Stomach (tissue), 9 donors: Measurements from ENCODE around the gene CXCL14. TPM values are rescaled to one million over a fixed set of nuclear protein-coding genes. Genes with fewer than 3 reads are reported as not detected.

Experiments
- DNase-seq, 2 donors: peaks; one replicate each; pipeline versions ENCODE4 v3.0.0 to v3.0.0-alpha.2; 2013 to 2019
- H3K27ac ChIP-seq, 5 donors: fragments of 200-600 bp in 4 of 5; sonication (generic) in 4 of 5; one replicate each; pipeline ENCODE4 v1.5.1; 2013 to 2019; ENCODE audit warnings: mild to moderate bottlenecking in 1 of 5, moderate library complexity in 1 of 5
- H3K27me3 ChIP-seq, 3 donors: fragments of 200-600 bp; sonication (generic); one replicate each; pipeline ENCODE4 v1.5.1; 2017 to 2019; ENCODE audit warnings: mixed run types in 1 of 3
- H3K36me3 ChIP-seq, 4 donors: fragments of 200-600 bp; sonication (generic); 1 replicate in 3 of 4; 2 replicates in 1 of 4; pipeline ENCODE4 v1.5.1; 2016 to 2019
- H3K4me1 ChIP-seq, 4 donors: fragments of 200-600 bp; sonication (generic); one replicate each; pipeline ENCODE4 v1.5.1; 2016 to 2019
- H3K4me3 ChIP-seq, 4 donors: fragments of 200-600 bp; sonication (generic) in 3 of 4; one replicate each; pipeline ENCODE4 v1.5.1; 2016 to 2019; ENCODE audit warnings: mild to moderate bottlenecking in 1 of 4
- H3K9me3 ChIP-seq, 4 donors: fragments of 200-600 bp; sonication (generic); one replicate each; pipeline ENCODE4 v1.5.1; 2016 to 2019
- EP300 ChIP-seq: sonication (generic); formaldehyde crosslinking; IDR thresholded peaks from one replicate; pipeline ENCODE4 v1.6.1; 2017; ENCODE audit warnings: antibody characterized with exemption
- POLR2A ChIP-seq, 4 donors: fragments of 450-650 bp; IDR thresholded peaks; one replicate each; pipeline ENCODE4 v1.6.1; 2016; ENCODE audit warnings: antibody characterized with exemption in 4 of 4, control low read depth in 2 of 4, mild to moderate bottlenecking in 1 of 4, moderate library complexity in 1 of 4
- POLR2AphosphoS5 ChIP-seq, 3 donors: sonication (generic); formaldehyde crosslinking; IDR thresholded peaks; one replicate each; pipeline ENCODE4 v1.6.1; 2016; ENCODE audit warnings: antibody characterized with exemption in 3 of 3
- WGBS, 5 donors: extraction: QIAGEN DNeasy Blood & Tissue Kit in 3 of 5; methylation state at CpG; one replicate each; pipeline versions ENCODE4 v1.1.5 to v1.1.7; 2013 to 2018; 5-methylcytosine and 5-hydroxymethylcytosine counted together
- intact Hi-C: fragments of 100-400 bp; cut with DNase I; formaldehyde crosslinking; loops from one replicate; pipeline ENCODE4 v1.15.1; 2023; ENCODE audit warnings: low total_unique reads
- polyA plus RNA-seq, 3 donors: library from polyadenylated mRNA; stranded (reverse); fragments of 200-250 nt; gene quantifications; one replicate each; pipeline ENCODE4 v1.2.3, GENCODE V29; 2013
- total RNA-seq, 5 donors: library from RNA; depleted of rRNA; stranded (reverse); fragments of >200 nt; gene quantifications; one replicate each; pipeline versions ENCODE4 v1.1.0 to v1.2.3, GENCODE V29; 2014 to 2016
- TF ChIP-seq, protein P1 (sequence below), 7 experiments: fragments of 450-650 bp in 4 of 7; fragments of 200-600 bp in 3 of 7; sonication (generic) in 3 of 7; IDR thresholded peaks; one replicate each; pipeline ENCODE4 v1.5.1; 2016 to 2019; ENCODE audit warnings: antibody characterized with exemption in 7 of 7, control low read depth in 2 of 7, mild to moderate bottlenecking in 1 of 7
- donor health status: healthy with polysubstance abuse.
- donor health status: Bipolar disorder and iron deficiency.
- donor health status: healthy.

The CXCL14 gene
- total and polyA plus RNA-seq, 8 donors, result 12.7 to 82.0 (median 32.1) TPM; not detected in 2

DNA sequence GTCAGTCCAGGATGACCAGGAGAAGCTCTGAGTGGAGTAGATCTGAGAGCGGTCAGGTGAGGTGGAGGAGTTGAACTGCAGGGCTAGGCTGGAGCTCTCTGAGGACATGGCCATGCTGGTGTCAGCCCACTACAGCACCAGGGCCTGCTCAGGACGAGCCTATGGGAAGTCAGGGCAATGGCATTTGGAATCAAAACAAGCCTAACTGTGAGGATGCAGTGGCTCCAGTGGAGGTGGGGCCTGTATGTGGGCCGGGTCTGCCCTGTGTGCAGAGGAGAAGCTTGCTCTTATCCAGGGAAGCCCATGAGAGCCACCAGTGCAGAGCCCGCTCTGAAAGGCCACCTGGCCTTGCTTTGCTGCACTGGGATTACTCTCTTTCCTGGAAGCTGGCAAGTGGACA is 11.1 kb downstream of the CXCL14 start:
- intact Hi-C loops, result no loop called here
- Histone ChIP-seq H3K9me3 (no peaks in the 10 kb centered on the region), H3K36me3 (no peaks in the 10 kb centered on the region), H3K4me1 (no peaks in the 10 kb centered on the region), H3K4me3 (no peak overlapping the region), H3K27ac (no peak overlapping the region), H3K27me3 (peaks cover 0 to 8% (median 0%) of the 10 kb centered on the region in 3 donors)
- WGBS, 5 donors, result 61 to 80% (median 71%) methylated on average over 4 of the region's 4 CpGs
- TF ChIP-seq, protein P1, sequence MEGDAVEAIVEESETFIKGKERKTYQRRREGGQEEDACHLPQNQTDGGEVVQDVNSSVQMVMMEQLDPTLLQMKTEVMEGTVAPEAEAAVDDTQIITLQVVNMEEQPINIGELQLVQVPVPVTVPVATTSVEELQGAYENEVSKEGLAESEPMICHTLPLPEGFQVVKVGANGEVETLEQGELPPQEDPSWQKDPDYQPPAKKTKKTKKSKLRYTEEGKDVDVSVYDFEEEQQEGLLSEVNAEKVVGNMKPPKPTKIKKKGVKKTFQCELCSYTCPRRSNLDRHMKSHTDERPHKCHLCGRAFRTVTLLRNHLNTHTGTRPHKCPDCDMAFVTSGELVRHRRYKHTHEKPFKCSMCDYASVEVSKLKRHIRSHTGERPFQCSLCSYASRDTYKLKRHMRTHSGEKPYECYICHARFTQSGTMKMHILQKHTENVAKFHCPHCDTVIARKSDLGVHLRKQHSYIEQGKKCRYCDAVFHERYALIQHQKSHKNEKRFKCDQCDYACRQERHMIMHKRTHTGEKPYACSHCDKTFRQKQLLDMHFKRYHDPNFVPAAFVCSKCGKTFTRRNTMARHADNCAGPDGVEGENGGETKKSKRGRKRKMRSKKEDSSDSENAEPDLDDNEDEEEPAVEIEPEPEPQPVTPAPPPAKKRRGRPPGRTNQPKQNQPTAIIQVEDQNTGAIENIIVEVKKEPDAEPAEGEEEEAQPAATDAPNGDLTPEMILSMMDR (IDR thresholded peaks at IDR 0.05), result no peak
- TF ChIP-seq POLR2AphosphoS5 (IDR thresholded peaks at IDR 0.05), result no peak
- no peak for TF ChIP-seq EP300
- TF ChIP-seq POLR2A (IDR thresholded peaks at IDR 0.05), result no peak
- no peak for DNase-seq

GRCh38 chr5:135566422-135567400 is 12.1 kb downstream of the CXCL14 start:
- TF ChIP-seq EP300 (no peak), POLR2AphosphoS5 (IDR thresholded peaks at IDR 0.05) (no peak), POLR2A (IDR thresholded peaks at IDR 0.05) (no peak)
- TF ChIP-seq, protein P1 (IDR thresholded peaks at IDR 0.05), result no peak
- DNase-seq, result no peak
- intact Hi-C loops, result no loop called here
- WGBS, 5 donors, result 78 to 87% (median 85%) methylated on average over 14 to 16 of the region's 16 CpGs
- H3K4me3 ChIP-seq, result no peak overlapping the region
- no peaks in the 10 kb centered on the region for H3K4me1 ChIP-seq
- H3K27me3 ChIP-seq, result peaks cover 0 to 4% (median 0%) of the 10 kb centered on the region in 3 donors
- H3K36me3 ChIP-seq, result no peaks in the 10 kb centered on the region
- H3K9me3 ChIP-seq, result no peaks in the 10 kb centered on the region
- no peak overlapping the region for H3K27ac ChIP-seq

GRCh38 chr5:135565725-135566421 is 12.9 kb downstream of the CXCL14 start:
- no peaks in the 10 kb centered on the region for H3K36me3 ChIP-seq
- no peak overlapping the region for H3K4me3 ChIP-seq
- WGBS, 5 donors, result 26 to 33% (median 32%) methylated on average over 14 to 16 of the region's 16 CpGs
- TF ChIP-seq, protein P1 (IDR thresholded peaks at IDR 0.05), result peak in 5 of 7 experiments; percentile 54 to 82 (median 80)
- TF ChIP-seq POLR2A (IDR thresholded peaks at IDR 0.05), result no peak
- intact Hi-C loops, result no loop called here
- peaks cover 0 to 4% (median 0%) of the 10 kb centered on the region in 3 donors for H3K27me3 ChIP-seq
- no peak overlapping the region for H3K27ac ChIP-seq
- H3K9me3 ChIP-seq, result no peaks in the 10 kb centered on the region
- DNase-seq, result peak; percentile 79 to 82
- peaks cover 0 to 3% (median 2%) of the 10 kb centered on the region in 4 donors for H3K4me1 ChIP-seq

GRCh38 chr5:135565266-135565665 is 13.5 kb downstream of the CXCL14 start:
- DNase-seq, result no peak
- intact Hi-C loops, result no loop called here
- no peaks in the 10 kb centered on the region for H3K9me3 ChIP-seq
- TF ChIP-seq POLR2A (IDR thresholded peaks at IDR 0.05) (no peak), EP300 (no peak), POLR2AphosphoS5 (IDR thresholded peaks at IDR 0.05) (no peak)
- TF ChIP-seq, protein P1 (IDR thresholded peaks at IDR 0.05), result no peak
- H3K4me3 ChIP-seq, result no peak overlapping the region
- WGBS, 5 donors, result 73 to 80% (median 76%) methylated on average over 6 of the region's 6 CpGs
- peaks cover 0 to 8% (median 6%) of the 10 kb centered on the region in 4 donors for H3K4me1 ChIP-seq
- H3K27me3 ChIP-seq, result peaks cover 0 to 5% (median 0%) of the 10 kb centered on the region in 3 donors
- H3K27ac ChIP-seq, result no peak overlapping the region
- H3K36me3 ChIP-seq, result no peaks in the 10 kb centered on the region
